ENCODE measurements around the gene DAND5. TPM values are rescaled to one million over a fixed set of nuclear protein-coding genes. Genes with fewer than 3 reads are reported as not detected.

The DAND5 gene
- total RNA-seq, 1 donor from 2014 or later: not detected

DNA sequence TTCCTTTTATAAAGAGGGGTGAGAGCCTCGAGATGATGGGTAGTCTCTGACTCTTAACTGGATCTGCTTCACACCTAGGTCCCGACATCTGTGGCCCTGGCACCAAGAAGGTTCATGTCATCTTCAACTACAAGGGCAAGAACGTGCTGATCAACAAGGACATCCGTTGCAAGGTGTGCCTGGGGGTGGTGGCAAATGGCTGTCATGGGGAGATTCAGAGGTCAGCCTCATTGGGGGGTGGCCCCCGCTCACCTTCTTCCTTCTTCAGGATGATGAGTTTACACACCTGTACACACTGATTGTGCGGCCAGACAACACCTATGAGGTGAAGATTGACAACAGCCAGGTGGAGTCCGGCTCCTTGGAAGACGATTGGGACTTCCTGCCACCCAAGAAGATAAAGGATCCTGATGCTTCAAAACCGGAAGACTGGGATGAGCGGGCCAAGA, 29.4 kb upstream of the DAND5 start:
- DNase-seq (ENCODE audit: low read depth) (no peak), FAIRE-seq (no peak)
- Histone ChIP-seq H3K79me2 (ENCODE audit: insufficient read depth, low read length) (peaks cover 57% of the 10 kb centered on the region), H4K20me1 (ENCODE audit: insufficient read depth, low read length) (peaks cover 64% of the 10 kb centered on the region), H2AFZ (ENCODE audit: low read depth, low read length) (no peak overlapping the region), H3K4me3 (ENCODE audit: insufficient read depth, low read depth, low read length) (peak overlapping the region; percentile 91), H3K27me3 (ENCODE audit: insufficient read depth, low read length) (no peaks in the 10 kb centered on the region), H3K9me3 (ENCODE audit: insufficient read depth, low read depth, low read length) (no peaks in the 10 kb centered on the region), H3K27ac (ENCODE audit: low read depth, low read length) (no peak overlapping the region), H3K4me1 (ENCODE audit: insufficient read depth, low read length) (peaks cover 31% of the 10 kb centered on the region), H3K9ac (ENCODE audit: low read length) (peak overlapping the region; percentile 97), H3K4me2 (ENCODE audit: low read length) (peak overlapping the region; percentile 97), H3K36me3 (ENCODE audit: insufficient read depth, low read length) (peaks cover 40% of the 10 kb centered on the region)
- Mint-ChIP-seq H3K27ac (ENCODE audit: unreplicated experiment) (peak overlapping the region; percentile 96), H3K27me3 (ENCODE audit: low read depth, unreplicated experiment) (no peaks in the 10 kb centered on the region), H3K36me3 (ENCODE audit: low read depth, unreplicated experiment) (peaks cover 27% of the 10 kb centered on the region), H3K4me3 (ENCODE audit: unreplicated experiment) (peak overlapping the region; percentile 100), H3K9me3 (ENCODE audit: unreplicated experiment) (no peaks in the 10 kb centered on the region), H3K4me1 (ENCODE audit: low read depth, unreplicated experiment) (peaks cover 35% of the 10 kb centered on the region)
- TF ChIP-seq EZH2 (IDR thresholded peaks at IDR 0.05; ENCODE audit: insufficient read depth, low read length): no peak
- TF ChIP-seq, protein P1, sequence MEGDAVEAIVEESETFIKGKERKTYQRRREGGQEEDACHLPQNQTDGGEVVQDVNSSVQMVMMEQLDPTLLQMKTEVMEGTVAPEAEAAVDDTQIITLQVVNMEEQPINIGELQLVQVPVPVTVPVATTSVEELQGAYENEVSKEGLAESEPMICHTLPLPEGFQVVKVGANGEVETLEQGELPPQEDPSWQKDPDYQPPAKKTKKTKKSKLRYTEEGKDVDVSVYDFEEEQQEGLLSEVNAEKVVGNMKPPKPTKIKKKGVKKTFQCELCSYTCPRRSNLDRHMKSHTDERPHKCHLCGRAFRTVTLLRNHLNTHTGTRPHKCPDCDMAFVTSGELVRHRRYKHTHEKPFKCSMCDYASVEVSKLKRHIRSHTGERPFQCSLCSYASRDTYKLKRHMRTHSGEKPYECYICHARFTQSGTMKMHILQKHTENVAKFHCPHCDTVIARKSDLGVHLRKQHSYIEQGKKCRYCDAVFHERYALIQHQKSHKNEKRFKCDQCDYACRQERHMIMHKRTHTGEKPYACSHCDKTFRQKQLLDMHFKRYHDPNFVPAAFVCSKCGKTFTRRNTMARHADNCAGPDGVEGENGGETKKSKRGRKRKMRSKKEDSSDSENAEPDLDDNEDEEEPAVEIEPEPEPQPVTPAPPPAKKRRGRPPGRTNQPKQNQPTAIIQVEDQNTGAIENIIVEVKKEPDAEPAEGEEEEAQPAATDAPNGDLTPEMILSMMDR (IDR thresholded peaks at IDR 0.05; ENCODE audit: insufficient read depth, low read depth, low read length): no peak

DNA sequence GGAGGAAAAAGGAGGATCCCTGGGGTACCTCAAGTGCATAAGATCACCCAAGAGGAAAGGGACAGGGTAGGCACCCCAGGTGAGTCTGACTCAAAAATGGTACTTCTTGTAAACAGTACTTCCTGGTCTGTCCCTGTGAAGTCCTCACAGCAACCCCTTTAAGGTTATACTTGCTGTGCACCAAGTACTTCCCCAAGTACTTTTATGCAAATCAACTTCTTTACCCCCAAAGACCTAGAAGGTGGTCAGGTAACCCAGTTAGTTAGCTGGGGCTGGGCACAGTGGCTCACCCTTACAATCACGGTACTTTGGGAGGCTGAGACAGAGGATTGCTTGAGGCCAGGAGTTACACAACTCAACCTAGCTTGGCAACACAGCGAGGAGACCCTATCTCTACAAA, 28.5 kb upstream of the DAND5 start:
- peaks cover 57% of the 10 kb centered on the region for H3K79me2 ChIP-seq (ENCODE audit: insufficient read depth, low read length)
- peaks cover 68% of the 10 kb centered on the region for H4K20me1 ChIP-seq (ENCODE audit: insufficient read depth, low read length)
- H3K36me3 ChIP-seq (ENCODE audit: insufficient read depth, low read length): peaks cover 40% of the 10 kb centered on the region
- Mint-ChIP-seq H3K36me3 (ENCODE audit: low read depth, unreplicated experiment) (peaks cover 27% of the 10 kb centered on the region), H3K4me1 (ENCODE audit: low read depth, unreplicated experiment) (peaks cover 35% of the 10 kb centered on the region), H3K27ac (ENCODE audit: unreplicated experiment) (peak overlapping the region; percentile 96), H3K4me3 (ENCODE audit: unreplicated experiment) (peak overlapping the region; percentile 100), H3K9me3 (ENCODE audit: unreplicated experiment) (no peaks in the 10 kb centered on the region), H3K27me3 (ENCODE audit: low read depth, unreplicated experiment) (no peaks in the 10 kb centered on the region)
- H2AFZ ChIP-seq (ENCODE audit: low read depth, low read length): no peak overlapping the region
- peaks cover 31% of the 10 kb centered on the region for H3K4me1 ChIP-seq (ENCODE audit: insufficient read depth, low read length)
- no peaks in the 10 kb centered on the region for H3K9me3 ChIP-seq (ENCODE audit: insufficient read depth, low read depth, low read length)
- FAIRE-seq: no peak
- H3K4me3 ChIP-seq (ENCODE audit: insufficient read depth, low read depth, low read length): peak overlapping the region; percentile 91
- peak overlapping the region; percentile 97 for H3K9ac ChIP-seq (ENCODE audit: low read length)
- TF ChIP-seq, protein P1 (IDR thresholded peaks at IDR 0.05; ENCODE audit: insufficient read depth, low read depth, low read length): no peak
- TF ChIP-seq EZH2 (IDR thresholded peaks at IDR 0.05; ENCODE audit: insufficient read depth, low read length): no peak
- DNase-seq (ENCODE audit: low read depth): no peak
- H3K27ac ChIP-seq (ENCODE audit: low read depth, low read length): no peak overlapping the region
- peak overlapping the region; percentile 97 for H3K4me2 ChIP-seq (ENCODE audit: low read length)
- H3K27me3 ChIP-seq (ENCODE audit: insufficient read depth, low read length): no peaks in the 10 kb centered on the region

GRCh38 chr19:12943437-12944044, 25.8 kb upstream of the DAND5 start:
- TF ChIP-seq EZH2 (IDR thresholded peaks at IDR 0.05; ENCODE audit: insufficient read depth, low read length): no peak
- TF ChIP-seq, protein P1 (IDR thresholded peaks at IDR 0.05; ENCODE audit: insufficient read depth, low read depth, low read length): no peak
- peak overlapping the region; percentile 74 for H3K4me3 Mint-ChIP-seq (ENCODE audit: unreplicated experiment)

More at GRCh38 chr19:12943437-12944044, 25.8 kb upstream of the DAND5 start:
- no peak for FAIRE-seq
- peaks cover 81% of the 10 kb centered on the region for H3K79me2 ChIP-seq (ENCODE audit: insufficient read depth, low read length)
- H3K36me3 ChIP-seq (ENCODE audit: insufficient read depth, low read length): peaks cover 42% of the 10 kb centered on the region
- peak overlapping the region; percentile 18 for H3K9ac ChIP-seq (ENCODE audit: low read length)
- Mint-ChIP-seq H3K27me3 (ENCODE audit: low read depth, unreplicated experiment) (no peaks in the 10 kb centered on the region), H3K27ac (ENCODE audit: unreplicated experiment) (peak overlapping the region; percentile 96), H3K36me3 (ENCODE audit: low read depth, unreplicated experiment) (peaks cover 29% of the 10 kb centered on the region), H3K9me3 (ENCODE audit: unreplicated experiment) (no peaks in the 10 kb centered on the region), H3K4me1 (ENCODE audit: low read depth, unreplicated experiment) (peaks cover 31% of the 10 kb centered on the region)
- peaks cover 78% of the 10 kb centered on the region for H4K20me1 ChIP-seq (ENCODE audit: insufficient read depth, low read length)
- no peak overlapping the region for H2AFZ ChIP-seq (ENCODE audit: low read depth, low read length)
- no peaks in the 10 kb centered on the region for H3K27me3 ChIP-seq (ENCODE audit: insufficient read depth, low read length)
- DNase-seq (ENCODE audit: low read depth): no peak
- H3K4me3 ChIP-seq (ENCODE audit: insufficient read depth, low read depth, low read length): no peak overlapping the region
- H3K4me1 ChIP-seq (ENCODE audit: insufficient read depth, low read length): peaks cover 37% of the 10 kb centered on the region
- H3K9me3 ChIP-seq (ENCODE audit: insufficient read depth, low read depth, low read length): no peaks in the 10 kb centered on the region
- H3K27ac ChIP-seq (ENCODE audit: low read depth, low read length): peak overlapping the region; percentile 25
- H3K4me2 ChIP-seq (ENCODE audit: low read length): peak overlapping the region; percentile 67

Measured in astrocyte (in vitro differentiated cells and primary cell).